GM19467 (cell line): ENCODE data around the gene GORASP2.

ENCODE experiments used
- ATAC-seq: cut with Tn5 transposase; IDR thresholded peaks from one replicate; pipeline ENCODE4 v1.9.1; 2021; ENCODE audit warnings: mild to moderate bottlenecking, moderate library complexity; ENCODE audit not compliant: unreplicated experiment

Gene GORASP2

GRCh38 chr2:170922634-170923494 lies 6.2 kb upstream of the GORASP2 start:
- no peak for ATAC-seq

DNA sequence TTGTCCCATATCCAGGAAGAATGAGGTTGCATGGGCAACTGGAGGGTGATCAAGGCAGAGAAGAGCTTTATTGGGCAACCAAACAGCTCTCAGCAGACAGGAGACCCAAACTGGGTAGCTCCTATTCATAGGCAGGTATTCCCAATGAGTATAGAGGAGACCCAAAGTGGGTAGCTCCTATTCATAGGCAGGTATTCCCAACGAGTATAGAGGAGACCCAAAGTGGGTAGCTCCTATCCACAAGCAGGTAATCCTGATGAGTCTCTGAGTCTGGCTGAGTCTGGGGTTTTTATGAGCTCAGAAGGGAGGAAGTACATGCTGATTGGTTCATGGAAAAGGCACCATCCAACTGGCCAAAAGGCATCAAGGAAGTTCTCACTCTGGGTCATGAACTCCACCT lies 5.3 kb upstream of the GORASP2 start:
- ATAC-seq = no peak

DNA sequence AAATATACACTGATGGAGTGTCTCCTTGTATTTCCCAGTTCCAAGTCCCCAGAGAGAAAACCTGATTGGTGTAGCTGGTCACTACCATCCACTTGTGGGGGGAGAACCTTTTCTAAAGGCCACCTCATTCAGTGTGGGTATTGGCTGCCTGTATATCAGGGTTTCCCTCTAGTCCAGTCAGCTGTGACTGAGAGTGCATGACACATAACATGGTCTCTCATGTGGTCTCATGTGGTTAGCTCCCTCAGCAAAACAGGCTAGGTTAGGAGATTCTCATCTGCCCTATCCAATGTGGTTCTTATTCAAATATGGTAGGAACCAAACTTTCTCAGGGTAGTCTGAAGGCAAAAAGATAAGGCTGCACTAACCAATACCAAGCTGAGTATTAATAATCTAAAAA lies 4.1 kb upstream of the GORASP2 start:
- no peak for ATAC-seq

- ATAC-seq = no peak
These were observed 3.1 kb upstream of the GORASP2 start for GRCh38 chr2:170925923-170926322.

DNA sequence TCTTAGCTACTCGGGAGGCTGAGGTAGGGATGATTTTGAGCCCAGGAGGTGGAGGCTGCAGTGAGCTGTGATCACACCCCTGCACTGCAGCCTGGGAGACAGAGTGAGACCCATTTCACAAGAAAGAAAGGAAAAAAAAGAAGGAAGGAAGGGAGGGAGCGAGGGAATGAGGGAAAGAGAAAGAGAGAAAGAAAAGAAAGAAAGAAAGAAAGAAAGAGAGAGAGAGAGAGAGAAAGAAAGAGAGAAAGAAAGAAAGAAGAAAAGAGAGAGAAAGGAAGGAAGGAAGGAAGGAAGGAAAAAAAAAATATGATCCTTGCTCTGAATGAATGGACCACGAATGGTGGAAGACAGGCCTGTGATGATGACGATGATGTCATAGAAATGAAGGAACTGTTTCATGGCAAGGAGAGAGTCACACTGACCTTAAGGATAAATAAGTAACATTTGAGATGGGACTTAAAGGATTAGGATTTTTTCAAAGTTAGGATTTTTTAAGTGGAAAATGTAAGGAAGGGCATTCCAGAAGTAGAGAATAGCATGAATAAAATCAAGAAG lies 2.2 kb upstream of the GORASP2 start:
- no peak for ATAC-seq

GRCh38 chr2:170928036-170928823 lies 823 bp upstream of the GORASP2 start:
- no peak for ATAC-seq

DNA sequence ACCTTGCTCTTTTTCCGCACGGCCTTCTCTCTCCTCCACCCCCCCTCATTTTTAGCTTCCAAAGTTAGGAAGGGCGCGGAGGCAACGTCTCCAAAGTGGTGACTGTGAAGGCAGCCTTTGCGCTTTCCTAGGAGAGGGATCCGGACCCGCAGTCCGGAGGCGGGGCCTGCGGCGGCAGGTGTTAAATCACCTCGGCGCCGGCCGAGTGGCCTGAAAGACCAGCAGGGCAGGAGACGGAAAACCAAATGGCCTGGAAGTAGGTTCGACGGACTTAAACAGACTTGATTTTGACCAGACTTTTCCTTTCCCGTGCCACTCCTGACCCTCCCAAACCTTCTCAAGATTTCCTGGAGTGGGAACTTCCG lies 615 bp downstream of the GORASP2 start:
- peak; percentile 1 for ATAC-seq

- ATAC-seq = no peak
These were observed 1.3 kb downstream of the GORASP2 start for GRCh38 chr2:170930131-170930990.

GRCh38 chr2:170930991-170931266 lies 1.9 kb downstream of the GORASP2 start:
- no peak for ATAC-seq

DNA sequence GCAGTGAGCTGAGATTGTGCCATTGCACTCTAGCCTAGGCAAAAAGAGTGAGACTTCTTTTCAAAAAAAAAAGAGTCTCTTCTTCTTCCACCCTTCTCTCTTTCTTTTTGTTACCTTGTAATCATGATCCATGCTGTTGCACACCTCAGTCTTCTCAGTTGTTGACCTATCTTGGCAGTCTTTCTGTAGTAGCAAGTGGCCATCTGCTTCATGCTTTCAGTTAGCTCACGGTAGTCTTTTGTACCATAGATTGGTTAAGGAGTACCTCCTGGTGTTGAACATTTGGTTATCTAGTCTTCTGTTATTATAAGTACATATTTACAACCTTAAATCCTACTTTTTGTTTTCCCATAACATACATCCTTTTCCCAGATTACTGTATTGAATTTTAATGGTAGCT lies 3.1 kb downstream of the GORASP2 start:
- ATAC-seq = no peak

DNA sequence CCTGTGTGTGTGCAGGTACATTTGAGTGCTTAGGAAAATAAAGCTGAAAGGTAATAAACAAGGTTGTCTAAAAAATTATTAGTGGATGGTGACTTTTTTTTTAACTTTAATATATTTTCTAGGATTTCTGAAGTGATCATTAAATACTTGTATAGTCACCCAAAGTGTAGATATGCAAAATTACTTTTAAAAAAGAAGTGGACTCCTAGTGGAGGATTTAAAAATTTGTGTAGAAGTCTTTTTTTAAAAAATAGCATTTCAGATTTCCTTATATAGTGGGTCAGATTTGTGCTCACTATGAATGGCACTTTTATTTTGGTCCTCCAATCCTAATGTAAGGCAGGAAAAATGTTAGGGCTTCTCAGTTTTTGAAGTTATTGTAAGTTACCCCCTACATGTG lies 3.9 kb downstream of the GORASP2 start:
- ATAC-seq = no peak

DNA sequence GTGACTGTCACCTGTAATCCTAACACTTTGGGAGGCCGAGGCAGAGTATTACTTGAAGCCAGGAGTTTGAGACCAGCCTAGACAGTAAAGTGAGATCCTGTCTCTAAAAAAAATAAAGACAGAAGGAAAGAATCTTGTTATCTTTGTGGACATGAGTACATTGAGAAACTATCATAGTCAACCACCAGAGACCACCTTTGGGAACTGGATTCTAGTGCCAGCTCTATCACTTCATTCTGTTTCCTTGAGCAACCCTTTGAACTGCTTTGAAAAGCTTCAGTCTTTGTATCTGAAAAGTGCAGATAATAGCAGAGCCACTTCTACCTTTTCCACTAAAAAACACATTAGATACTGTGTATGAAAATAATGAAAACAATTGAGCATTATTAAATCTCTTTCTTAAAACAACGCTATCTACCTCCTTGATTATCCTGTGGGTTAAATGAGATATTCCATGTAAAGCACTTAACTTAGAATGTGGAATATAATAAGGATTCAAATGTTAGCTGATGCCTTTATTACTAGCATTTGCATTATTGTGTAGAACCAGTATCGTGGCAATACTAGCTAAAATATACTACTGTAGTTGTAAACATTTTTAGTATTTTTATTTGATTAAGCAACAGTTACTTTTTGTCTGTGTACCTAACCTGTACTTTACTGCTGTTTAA lies 8.8 kb downstream of the GORASP2 start:
- ATAC-seq = no peak

DNA sequence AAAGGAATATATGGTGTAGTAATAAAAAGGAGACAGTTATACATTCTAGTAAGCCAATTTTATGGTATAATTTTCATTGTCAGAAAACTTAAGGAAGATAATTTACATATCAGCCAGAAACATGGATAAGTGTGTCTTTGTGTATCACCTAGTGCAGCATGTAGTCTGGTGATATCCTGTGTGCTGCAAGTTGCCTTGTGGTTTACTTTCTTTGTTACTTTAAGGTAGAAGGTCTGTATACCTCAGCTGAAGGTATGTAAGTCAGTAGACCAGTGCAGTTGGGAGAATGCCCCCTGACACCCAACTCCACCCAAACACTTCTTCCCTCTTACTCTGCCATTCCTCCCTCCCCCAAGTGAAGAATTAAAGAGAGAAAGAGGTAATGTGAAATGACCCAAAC lies 11.0 kb downstream of the GORASP2 start:
- no peak for ATAC-seq

- ATAC-seq = no peak
These were observed 13.6 kb downstream of the GORASP2 start for GRCh38 chr2:170942615-170943014.

DNA sequence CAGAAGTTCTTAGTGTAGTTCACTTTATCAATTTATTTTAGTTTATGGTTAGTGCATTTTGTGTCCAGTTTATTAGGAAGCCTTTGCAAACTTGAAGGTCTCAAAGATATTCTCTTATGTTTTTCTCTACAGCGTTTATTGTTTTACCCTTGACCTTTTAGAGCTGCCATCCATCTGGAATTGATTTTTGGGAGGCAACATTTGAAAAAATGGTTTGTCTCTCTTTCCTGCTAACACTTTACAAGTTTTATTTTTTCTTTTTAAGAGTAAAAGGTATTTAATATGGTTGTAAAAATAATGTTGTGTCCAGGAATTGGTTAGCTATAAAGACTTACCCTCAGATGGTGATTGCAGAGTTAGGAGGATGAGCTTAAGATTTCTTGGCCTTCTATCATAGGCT lies 14.0 kb downstream of the GORASP2 start:
- ATAC-seq = no peak

DNA sequence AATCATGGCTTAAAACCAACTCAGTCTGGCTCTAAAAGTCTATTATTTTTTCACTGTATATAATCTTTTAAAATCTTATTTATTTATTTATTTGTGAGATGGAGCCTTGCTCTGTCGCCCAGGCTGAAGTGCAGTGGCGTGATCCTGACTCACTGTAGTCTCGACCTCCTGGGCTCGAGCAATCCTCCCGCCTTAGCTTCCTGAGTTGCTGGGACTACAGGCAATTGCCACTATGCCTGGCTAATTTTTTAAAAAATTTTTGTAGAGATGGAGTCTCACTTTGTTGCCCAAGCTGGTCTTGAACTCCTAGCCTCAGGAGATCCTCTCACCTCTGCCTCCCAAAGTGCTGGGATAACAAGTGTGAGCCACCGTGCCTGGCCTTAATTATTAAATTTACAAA lies 14.5 kb downstream of the GORASP2 start:
- ATAC-seq = no peak

DNA sequence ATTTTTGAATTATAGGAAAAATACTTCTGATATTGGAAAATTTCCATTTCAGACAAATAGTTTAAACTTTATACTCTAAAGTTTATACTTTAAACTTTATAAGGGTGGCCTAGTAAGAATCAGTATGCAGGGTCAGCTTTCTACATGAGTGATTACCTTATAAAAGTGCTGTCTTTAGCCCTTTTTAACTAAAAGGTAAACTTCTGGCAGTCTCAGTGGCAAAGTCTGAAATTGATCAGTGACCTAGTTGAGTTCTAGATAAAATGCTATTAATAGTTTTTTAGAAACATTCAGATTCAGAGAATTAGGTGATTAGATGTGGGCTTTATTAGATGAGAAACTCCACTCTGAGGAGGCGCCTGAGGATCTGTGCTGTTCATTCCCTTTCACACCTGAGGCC lies 15.5 kb downstream of the GORASP2 start:
- no peak for ATAC-seq

GRCh38 chr2:170949415-170949814 lies 20.4 kb downstream of the GORASP2 start:
- ATAC-seq = no peak

- peak; percentile 84 for ATAC-seq
These were observed 21.2 kb downstream of the GORASP2 start for GRCh38 chr2:170950221-170950761.

- no peak for ATAC-seq
These were observed 24.9 kb downstream of the GORASP2 start for GRCh38 chr2:170953941-170954340.
